Testis (tissue), 3 donors: ENCODE data around the gene SCAF8. TPM values are rescaled to one million over a fixed set of nuclear protein-coding genes. Genes with fewer than 3 reads are reported as not detected.

ENCODE experiments used
- DNase-seq: peaks from one replicate; pipeline ENCODE4 v3.0.0-alpha.2; 2019
- H3K27ac ChIP-seq, 2 donors: fragments of 200-600 bp; sonication (generic); one replicate each; pipeline ENCODE4 v1.5.1; 2019
- H3K27me3 ChIP-seq: fragments of 200-600 bp; sonication (generic); one replicate; pipeline ENCODE4 v1.5.1; 2019
- H3K36me3 ChIP-seq: fragments of 200-600 bp; sonication (generic); one replicate; pipeline ENCODE4 v1.5.1; 2017; ENCODE audit warnings: low read depth; ENCODE audit errors: missing control alignments
- H3K4me1 ChIP-seq: fragments of 200-600 bp; sonication (generic); one replicate; pipeline ENCODE4 v1.5.1; 2019
- H3K4me3 ChIP-seq, 2 donors: fragments of 200-600 bp; sonication (generic); one replicate each; pipeline ENCODE4 v1.5.1; 2017 to 2019
- H3K9me3 ChIP-seq: fragments of 200-600 bp; sonication (generic); one replicate; pipeline ENCODE4 v1.5.1; 2017
- CTCF ChIP-seq, 3 experiments: fragments of 450-650 bp in 2 of 3; fragments of 200-600 bp in 1 of 3; sonication (generic) in 1 of 3; IDR thresholded peaks; one replicate each; pipeline ENCODE4 v1.5.1; 2016 to 2019; ENCODE audit warnings: antibody characterized with exemption in 3 of 3, mild to moderate bottlenecking in 2 of 3, moderate library complexity in 1 of 3
- POLR2A ChIP-seq: fragments of 450-650 bp; IDR thresholded peaks from one replicate; pipeline ENCODE4 v1.6.1; 2017; ENCODE audit warnings: antibody characterized with exemption, mild to moderate bottlenecking, moderate library complexity
- WGBS, 2 donors: methylation state at CpG; one replicate each; pipeline ENCODE4 v1.1.5; 2018; 5-methylcytosine and 5-hydroxymethylcytosine counted together
- intact Hi-C: fragments of 100-400 bp; cut with DNase I; formaldehyde crosslinking; loops from one replicate; pipeline ENCODE4 v1.15.1; 2023; ENCODE audit warnings: low total_unique reads
- polyA plus RNA-seq: library from polyadenylated mRNA; stranded (reverse); fragments of 350-450 nt; fragmentation: Illumina TruSeq; extraction: RNeasy Lipid Tissue Mini Kit (QIAGEN cat#74804); gene quantifications from one replicate; pipeline ENCODE4 v1.2.3, GENCODE V29; 2014; ENCODE audit warnings: low read depth, low replicate concordance; ENCODE audit not compliant: insufficient read depth
- total RNA-seq, 2 donors: library from RNA; depleted of rRNA; stranded (reverse); fragments of >200 nt; gene quantifications; one replicate each; pipeline ENCODE4 v1.2.3, GENCODE V29; 2016

The SCAF8 gene
- total and polyA plus RNA-seq, 3 donors from 2014 or later: 44.7 to 70.5 (median 65.5) TPM

GRCh38 chr6:154842833-154843232 is 109.6 kb downstream of the SCAF8 start:
- Histone ChIP-seq H3K27me3 (no peaks in the 10 kb centered on the region), H3K27ac (no peak overlapping the region), H3K9me3 (no peaks in the 10 kb centered on the region), H3K4me1 (peaks cover 5% of the 10 kb centered on the region), H3K36me3 (no peaks in the 10 kb centered on the region), H3K4me3 (no peak overlapping the region)
- DNase-seq: no peak
- 26 to 33% methylated on average over 2 of the region's 2 CpGs for WGBS, 2 donors
- TF ChIP-seq CTCF (IDR thresholded peaks at IDR 0.05): no peak
- intact Hi-C loops: no loop called here

- intact Hi-C loops: no loop called here
- Histone ChIP-seq H3K36me3 (no peaks in the 10 kb centered on the region), H3K27me3 (no peaks in the 10 kb centered on the region), H3K27ac (no peak overlapping the region), H3K4me3 (no peak overlapping the region), H3K4me1 (peaks cover 9% of the 10 kb centered on the region), H3K9me3 (no peaks in the 10 kb centered on the region)
- DNase-seq: no peak
- 65 to 71% methylated on average over 2 of the region's 2 CpGs for WGBS, 2 donors
- TF ChIP-seq POLR2A: no peak
- no peak for TF ChIP-seq CTCF (IDR thresholded peaks at IDR 0.05)
Measured at GRCh38 chr6:154847318-154847717, 114.1 kb downstream of the SCAF8 start.

GRCh38 chr6:154848580-154848979 is 115.4 kb downstream of the SCAF8 start:
- intact Hi-C loops: no loop called here
- Histone ChIP-seq H3K4me3 (no peak overlapping the region), H3K36me3 (no peaks in the 10 kb centered on the region), H3K27ac (no peak overlapping the region), H3K27me3 (no peaks in the 10 kb centered on the region), H3K4me1 (peaks cover 9% of the 10 kb centered on the region), H3K9me3 (no peaks in the 10 kb centered on the region)
- TF ChIP-seq POLR2A (no peak), CTCF (IDR thresholded peaks at IDR 0.05) (no peak)
- no peak for DNase-seq

GRCh38 chr6:154849475-154849874 is 116.3 kb downstream of the SCAF8 start:
- DNase-seq: no peak
- H3K27me3 ChIP-seq: no peaks in the 10 kb centered on the region
- no peaks in the 10 kb centered on the region for H3K36me3 ChIP-seq
- intact Hi-C loops: no loop called here
- WGBS, 2 donors: 55 to 70% methylated on average over 1 of the region's 1 CpG
- H3K9me3 ChIP-seq: no peaks in the 10 kb centered on the region
- H3K27ac ChIP-seq: no peak overlapping the region
- TF ChIP-seq POLR2A (no peak), CTCF (IDR thresholded peaks at IDR 0.05) (no peak)
- H3K4me3 ChIP-seq: no peak overlapping the region
- peaks cover 9% of the 10 kb centered on the region for H3K4me1 ChIP-seq

- TF ChIP-seq POLR2A: no peak
- no peak for TF ChIP-seq CTCF (IDR thresholded peaks at IDR 0.05)
- peaks cover 4% of the 10 kb centered on the region for H3K4me1 ChIP-seq
- WGBS, 2 donors: 59 to 66% methylated on average over 3 of the region's 3 CpGs
- H3K36me3 ChIP-seq: no peaks in the 10 kb centered on the region
- H3K9me3 ChIP-seq: no peaks in the 10 kb centered on the region
- H3K27me3 ChIP-seq: no peaks in the 10 kb centered on the region
- H3K27ac ChIP-seq: no peak overlapping the region
- intact Hi-C loops: no loop called here
- no peak overlapping the region for H3K4me3 ChIP-seq
- no peak for DNase-seq
Measured at GRCh38 chr6:154852687-154853086, 119.5 kb downstream of the SCAF8 start.
